Stimulated activated CD4-positive, alpha-beta T cell treated with anti-CD3 and anti-CD28 coated beads, Interleukin-2, amount 100 ng/mL, for 24 hours (primary cell): ENCODE data around the gene RGS12.

Source experiments
- DNase-seq, 2 donors: peaks; one replicate each; pipeline ENCODE4 v3.0.0-alpha.2; 2020

The RGS12 gene

GRCh38 chr4:3280466-3280865 is 12.4 kb upstream of the RGS12 start:
- no peak for DNase-seq

- DNase-seq, result no peak
These were observed 9.3 kb upstream of the RGS12 start for GRCh38 chr4:3283483-3283882.

- DNase-seq, result no peak
These were observed 8.9 kb upstream of the RGS12 start for GRCh38 chr4:3283916-3284315.

GRCh38 chr4:3284734-3285557 is 7.9 kb upstream of the RGS12 start:
- no peak for DNase-seq

GRCh38 chr4:3285558-3286334 is 7.1 kb upstream of the RGS12 start:
- no peak for DNase-seq

GRCh38 chr4:3286335-3287175 is 6.3 kb upstream of the RGS12 start:
- no peak for DNase-seq

GRCh38 chr4:3287271-3287971 is 5.4 kb upstream of the RGS12 start:
- DNase-seq, result no peak

GRCh38 chr4:3287972-3288570 is 4.8 kb upstream of the RGS12 start:
- no peak for DNase-seq

- no peak for DNase-seq
These were observed 4.2 kb upstream of the RGS12 start for GRCh38 chr4:3288571-3289094.

- DNase-seq, result no peak
These were observed 2.3 kb upstream of the RGS12 start for GRCh38 chr4:3290476-3290875.

- no peak for DNase-seq
These were observed 1.9 kb upstream of the RGS12 start for GRCh38 chr4:3290889-3291321.

- DNase-seq, result no peak
These were observed 1.3 kb upstream of the RGS12 start for GRCh38 chr4:3291411-3291968.

- DNase-seq, result peak; percentile 28 to 43
These were observed 751 bp upstream of the RGS12 start for GRCh38 chr4:3291969-3292570.

- DNase-seq, result peak in 1 of 2 donors; percentile 21
These were observed 875 bp downstream of the RGS12 start for GRCh38 chr4:3293401-3294391.

GRCh38 chr4:3294401-3295241 is 1.8 kb downstream of the RGS12 start:
- peak in 1 of 2 donors; percentile 18 for DNase-seq

- DNase-seq, result no peak
These were observed 3.2 kb downstream of the RGS12 start for GRCh38 chr4:3295837-3296624.

- DNase-seq, result no peak
These were observed 3.8 kb downstream of the RGS12 start for GRCh38 chr4:3296651-3297050.
